Frontal cortex (tissue), 4 donors: Measurements from ENCODE around the gene DPF3. TPM values are rescaled to one million over a fixed set of nuclear protein-coding genes. Genes with fewer than 3 reads are reported as not detected.

Source experiments
- DNase-seq, 2 donors: peaks; one replicate each; pipeline ENCODE4 v3.0.0; 2012; ENCODE audit warnings: low spot score in 2 of 2
- FAIRE-seq: peaks from 2 replicates; lab custom pipeline; 2012; peaks lifted over from hg19 to GRCh38; lab: Jason Lieb, UNC
- total RNA-seq: library from RNA; depleted of rRNA; stranded (reverse); fragments of >200 nt; gene quantifications from one replicate; pipeline ENCODE4 v1.2.3, GENCODE V29; 2014
- donor health status: control.
- donor health status: control.
- donor health status: control.

DPF3 gene
- total RNA-seq, 1 donor from 2014 or later, result 5.7 TPM

DNA sequence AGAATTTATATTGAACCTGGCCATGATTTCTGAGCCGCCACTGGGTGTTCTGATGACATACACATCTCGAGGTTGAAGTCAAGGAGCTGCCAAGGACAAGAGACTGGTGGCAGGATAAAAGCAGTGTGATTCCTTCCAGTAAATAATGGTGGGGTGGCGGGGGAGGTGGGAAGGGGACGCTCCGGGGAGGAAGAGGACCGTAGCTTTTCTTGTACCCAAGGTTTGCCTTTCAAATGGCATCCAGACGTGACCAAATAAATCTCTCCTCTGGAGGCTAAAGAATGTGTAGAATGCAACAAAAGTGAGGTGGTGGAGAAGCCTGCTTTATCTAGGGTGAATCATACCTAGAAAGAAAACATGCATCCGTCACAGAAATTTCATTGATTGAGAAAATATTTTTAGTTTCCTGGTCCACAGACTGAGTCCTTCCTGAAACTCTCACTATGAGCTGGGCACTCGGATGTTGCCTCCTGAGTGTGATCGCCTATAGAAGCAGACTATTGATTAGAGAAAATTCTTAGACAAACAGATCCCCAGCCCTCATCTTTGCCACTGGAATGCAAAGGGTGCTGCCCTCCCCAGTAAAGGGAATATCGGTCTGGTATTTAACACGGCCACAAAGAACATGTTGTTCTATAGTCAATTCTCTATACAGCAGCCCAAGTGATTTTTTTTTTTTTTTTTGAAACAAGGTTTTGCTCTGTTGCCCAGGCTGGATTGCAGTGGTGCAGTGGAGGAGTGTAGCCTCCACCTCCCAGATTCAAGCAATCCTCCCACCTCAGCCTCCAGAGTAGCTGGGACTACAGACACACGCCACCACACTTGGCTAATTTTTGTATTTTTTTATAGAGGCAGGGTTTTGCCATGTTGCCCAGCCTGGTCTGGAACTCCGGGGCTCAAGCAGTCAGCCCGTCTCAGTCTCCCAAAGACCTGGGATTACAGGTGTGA is 112.1 kb downstream of the DPF3 start:
- DNase-seq (no peak), FAIRE-seq (no peak)

DNA sequence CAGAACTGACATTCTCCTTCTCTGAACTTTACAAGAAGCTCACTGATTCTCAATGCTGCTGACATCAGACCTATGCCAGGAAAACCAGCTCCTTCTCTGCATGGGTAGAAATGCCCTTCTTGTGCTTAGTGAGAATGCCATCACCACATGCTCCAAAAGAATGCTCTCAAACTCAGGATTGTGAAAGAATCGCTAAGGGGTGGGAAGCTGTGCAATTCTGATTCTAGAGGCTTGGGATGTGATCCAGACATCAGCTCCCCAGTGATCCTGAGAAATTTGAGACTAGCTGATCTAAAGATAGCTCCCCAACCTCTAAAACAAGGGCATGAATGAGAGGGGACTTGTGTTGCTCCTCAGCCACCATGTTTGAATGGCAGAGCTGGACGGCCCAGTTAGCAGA is 113.2 kb downstream of the DPF3 start:
- DNase-seq (no peak), FAIRE-seq (no peak)

DNA sequence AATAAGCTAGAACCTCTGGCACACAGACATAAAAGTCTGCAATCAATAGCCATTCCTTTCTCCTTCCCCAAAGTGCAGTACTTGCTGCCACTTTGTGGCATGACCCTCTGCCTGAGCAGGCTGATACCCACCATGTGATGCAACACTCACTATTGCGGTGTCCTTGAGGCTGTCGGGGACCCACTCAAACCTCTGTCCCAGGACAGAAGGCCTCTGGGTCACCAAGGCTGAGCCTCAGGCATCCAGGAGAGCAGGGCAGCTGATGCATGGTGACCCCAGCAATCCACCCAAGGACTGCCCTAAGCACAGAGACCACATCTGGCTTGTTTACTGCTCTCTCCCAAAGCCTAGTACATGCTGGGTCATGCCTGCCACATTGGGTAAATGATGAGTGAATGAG is 114.2 kb downstream of the DPF3 start:
- DNase-seq (no peak), FAIRE-seq (no peak)

DNA sequence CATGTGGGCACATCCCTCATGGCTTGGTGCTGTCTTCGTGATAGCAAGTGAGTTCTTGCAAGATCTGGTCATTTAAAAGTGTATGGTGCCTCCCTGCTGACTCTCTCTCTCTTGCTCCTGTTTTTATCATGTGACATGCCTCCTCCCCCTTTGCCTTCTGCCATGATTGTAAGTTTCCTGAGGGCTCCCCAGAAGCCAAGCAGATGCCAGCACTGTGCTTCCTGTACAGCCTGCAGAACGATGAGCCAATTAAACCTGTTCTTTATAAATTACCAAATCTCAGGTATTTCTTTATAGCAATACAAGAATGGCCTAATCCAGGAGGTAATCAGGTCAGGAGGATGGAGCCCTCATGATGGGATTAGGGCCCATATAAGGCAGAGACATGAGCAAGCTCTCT is 116.3 kb downstream of the DPF3 start:
- no peak for DNase-seq
- FAIRE-seq, result no peak

DNA sequence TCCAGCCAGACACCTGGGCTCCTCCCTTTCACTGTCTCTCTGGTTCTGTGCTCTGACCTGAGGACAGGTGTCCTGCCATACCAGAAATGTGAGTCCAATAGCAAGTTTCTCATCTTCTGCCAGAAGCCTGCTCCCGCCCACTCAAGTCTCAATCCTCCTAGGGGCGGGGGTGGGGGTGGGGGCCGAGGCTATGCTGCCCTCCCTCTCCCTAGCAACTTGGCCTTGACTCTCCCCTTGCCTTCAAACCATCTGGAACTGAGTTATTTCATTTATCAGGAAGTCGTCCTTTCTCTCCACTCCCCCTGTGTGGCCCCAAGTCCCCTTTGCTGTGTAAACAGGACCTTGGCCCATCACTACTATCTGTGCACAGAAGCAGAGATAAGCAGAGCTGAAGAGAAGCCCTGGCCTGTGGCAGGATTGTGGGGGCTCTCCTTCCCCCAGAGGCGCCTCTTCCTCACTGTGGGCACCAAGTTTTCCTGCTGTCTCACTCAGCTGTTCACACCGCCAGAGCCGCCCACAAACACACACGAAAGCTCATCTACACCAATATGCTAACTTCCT is 117.1 kb downstream of the DPF3 start:
- FAIRE-seq (no peak), DNase-seq (no peak)

DNA sequence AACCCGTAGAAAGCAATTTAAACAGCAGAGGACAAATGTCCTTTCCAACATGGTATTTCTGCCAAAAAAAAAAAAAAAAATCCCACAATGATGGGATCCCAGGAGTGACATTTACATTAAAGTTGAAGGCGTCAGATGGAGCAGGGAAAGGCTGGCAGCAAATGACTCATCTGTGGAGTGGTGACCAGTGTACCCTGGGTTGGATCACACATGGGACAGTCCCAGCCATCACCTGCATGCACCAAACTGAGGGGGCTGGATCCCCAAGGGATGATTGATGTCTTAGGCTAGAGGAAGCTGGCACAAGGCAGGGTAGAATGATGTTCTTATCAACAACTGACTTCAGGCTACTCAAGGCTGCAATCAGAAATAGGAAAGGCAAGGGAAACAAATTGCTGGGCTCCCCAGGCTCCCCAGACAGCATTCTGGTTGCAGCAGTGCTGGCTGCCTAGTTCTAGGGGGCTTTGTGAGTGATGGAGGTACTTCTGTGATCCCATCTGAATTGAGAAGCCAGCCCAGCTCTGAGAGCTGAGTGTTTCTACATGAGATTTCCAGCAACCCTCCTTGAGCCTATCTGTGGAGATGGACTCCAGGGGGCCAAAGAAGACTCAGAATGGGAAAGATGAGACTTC is 117.9 kb downstream of the DPF3 start:
- DNase-seq (no peak), FAIRE-seq (no peak)

DNA sequence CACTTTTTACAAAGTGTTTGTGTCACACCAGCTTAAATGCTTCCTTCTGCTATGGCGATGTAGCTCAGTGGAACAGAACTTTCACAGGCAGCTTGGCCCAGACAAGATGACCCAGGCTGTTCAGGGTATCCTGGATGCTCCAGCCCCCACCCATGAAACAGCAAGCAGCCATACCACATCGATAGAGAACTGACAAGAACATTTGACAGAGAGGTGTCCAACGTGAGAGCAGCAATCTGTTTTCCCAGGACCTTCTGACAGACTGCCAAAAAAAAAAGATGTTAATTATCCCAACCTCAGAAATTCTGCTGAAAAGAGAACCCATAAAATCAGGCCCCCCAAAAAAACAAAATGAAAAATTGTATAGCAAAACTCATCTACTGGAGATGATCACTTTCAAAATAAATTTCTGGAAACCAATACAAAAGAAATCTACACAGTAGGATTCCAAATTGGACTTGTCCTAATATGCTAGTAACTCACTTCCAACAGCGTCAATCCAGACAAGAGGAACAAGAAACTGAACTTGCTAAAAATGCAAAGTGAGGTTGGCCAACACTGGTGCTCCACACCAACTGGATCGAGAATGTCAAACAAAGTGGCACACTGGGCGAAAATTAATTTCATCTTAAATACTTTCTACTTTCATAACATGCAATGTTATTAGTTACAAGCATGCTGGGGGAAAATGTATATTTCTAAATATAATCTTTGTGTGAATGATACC is 118.8 kb downstream of the DPF3 start:
- DNase-seq (no peak), FAIRE-seq (no peak)

DNA sequence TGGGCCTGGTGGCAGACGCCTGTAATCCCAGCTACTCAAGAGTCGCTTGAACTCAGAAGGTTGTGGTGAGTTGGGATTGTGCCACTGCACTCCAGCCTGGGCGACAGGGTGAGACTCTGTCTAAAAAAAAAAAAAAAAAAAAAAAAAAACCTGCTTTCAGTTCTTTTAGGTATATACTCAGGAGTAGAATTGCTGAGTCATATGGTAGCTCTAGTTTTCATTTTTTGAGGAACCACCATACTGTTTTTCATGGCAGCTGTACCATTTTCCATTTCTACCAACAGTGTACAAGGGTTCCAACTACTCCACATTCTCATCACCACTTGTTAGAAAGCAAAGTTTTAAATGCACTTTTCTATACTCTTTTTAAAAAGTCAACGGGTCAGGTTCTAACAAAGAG is 119.8 kb downstream of the DPF3 start:
- FAIRE-seq, result no peak
- no peak for DNase-seq

DNA sequence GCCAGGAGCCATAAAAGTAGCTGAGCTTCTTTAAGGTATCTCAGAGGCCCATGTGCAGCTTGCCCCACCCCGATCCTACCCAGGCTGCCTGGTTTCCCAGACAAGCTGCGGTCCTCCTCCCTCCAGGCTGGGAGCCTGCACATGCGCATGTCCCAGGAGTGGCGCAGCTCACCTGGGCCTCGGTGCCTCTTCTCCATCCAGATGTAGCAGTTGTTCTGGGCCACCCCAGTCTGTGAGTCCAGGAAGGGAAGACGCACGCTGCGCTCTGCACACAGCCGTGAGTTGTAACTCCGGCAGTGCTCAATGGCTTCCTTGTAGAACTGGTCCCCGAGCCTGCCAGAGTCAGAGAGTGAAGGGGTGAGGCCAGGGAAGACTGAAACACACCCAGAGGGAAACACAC is 122.3 kb downstream of the DPF3 start:
- no peak for DNase-seq

DNA sequence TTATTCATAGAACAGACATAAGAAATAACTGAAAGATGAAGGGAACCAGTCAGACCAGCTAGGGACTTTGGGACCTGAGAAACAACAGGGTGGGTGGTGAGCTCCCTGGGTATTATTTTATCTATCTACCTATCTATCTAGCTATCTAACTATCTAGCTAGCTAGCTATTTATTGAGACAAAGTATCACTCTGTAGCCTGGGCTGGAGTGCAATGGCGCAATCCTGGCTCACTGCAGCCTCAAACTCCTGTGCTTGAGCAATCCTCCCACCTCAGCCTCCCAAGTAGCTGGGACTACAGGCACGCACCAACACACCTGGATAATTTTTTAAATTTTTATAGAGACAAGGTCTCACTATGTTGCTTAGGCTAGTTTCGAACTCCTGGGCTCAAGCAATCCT is 127.6 kb downstream of the DPF3 start:
- DNase-seq (no peak), FAIRE-seq (no peak)

More for the DNA sequence above, 122.3 kb downstream of the DPF3 start:
- FAIRE-seq, result no peak

DNA sequence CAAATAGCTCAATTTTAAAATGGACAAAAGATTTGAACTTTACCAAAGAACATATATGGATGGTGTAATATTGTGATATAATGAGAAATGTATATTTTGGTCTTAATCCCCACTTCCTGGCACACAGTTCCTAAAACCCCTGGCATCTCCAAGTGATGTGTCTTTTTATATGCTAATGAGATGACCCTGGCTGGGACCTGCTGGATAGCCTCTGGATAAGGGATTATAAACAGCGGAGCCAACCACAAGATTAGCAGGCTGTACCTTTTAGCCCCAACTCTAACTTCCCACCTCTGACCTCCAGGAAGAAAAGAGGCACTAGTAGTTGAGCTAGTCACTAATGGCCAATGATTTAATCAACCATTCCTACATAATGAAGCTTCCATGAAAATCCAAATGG is 130.0 kb downstream of the DPF3 start:
- DNase-seq (no peak), FAIRE-seq (no peak)

DNA sequence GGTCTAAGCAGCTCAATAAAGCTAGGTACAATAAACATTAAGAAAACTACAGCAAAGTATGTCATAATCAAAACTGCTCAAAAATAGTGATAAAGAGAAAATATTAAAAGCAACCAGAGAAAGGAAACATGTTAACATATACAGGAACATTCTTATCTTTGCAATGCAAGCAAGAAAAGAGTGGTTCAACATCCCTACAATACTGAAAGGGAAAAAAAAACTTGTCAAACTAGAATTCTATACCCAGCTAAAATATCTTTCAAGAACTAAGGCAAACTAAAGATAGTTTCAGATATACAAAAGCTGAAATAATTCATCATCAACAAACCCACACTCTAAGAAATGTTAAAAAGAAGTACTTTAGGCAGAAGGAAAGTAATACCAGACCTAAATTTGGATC is 134.2 kb downstream of the DPF3 start:
- FAIRE-seq (no peak), DNase-seq (no peak)

DNA sequence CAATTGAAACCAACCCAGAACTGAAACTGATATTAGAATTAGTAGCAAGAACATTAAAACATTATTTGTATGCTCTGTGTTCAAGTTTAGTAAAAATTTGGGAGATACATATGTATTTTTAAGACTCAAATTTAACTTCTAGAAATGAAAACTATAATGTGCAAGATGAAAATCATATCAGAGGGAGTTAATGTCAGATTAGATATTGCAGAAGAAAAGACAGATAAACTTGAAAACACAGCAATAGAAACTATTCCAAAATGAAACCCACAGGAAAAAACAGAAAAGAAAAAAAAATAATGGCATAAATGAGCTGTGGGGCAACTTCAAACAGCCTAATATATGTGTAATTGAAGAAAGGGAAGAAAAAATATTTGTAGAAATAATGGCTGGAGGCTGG is 134.9 kb downstream of the DPF3 start:
- DNase-seq (no peak), FAIRE-seq (no peak)

DNA sequence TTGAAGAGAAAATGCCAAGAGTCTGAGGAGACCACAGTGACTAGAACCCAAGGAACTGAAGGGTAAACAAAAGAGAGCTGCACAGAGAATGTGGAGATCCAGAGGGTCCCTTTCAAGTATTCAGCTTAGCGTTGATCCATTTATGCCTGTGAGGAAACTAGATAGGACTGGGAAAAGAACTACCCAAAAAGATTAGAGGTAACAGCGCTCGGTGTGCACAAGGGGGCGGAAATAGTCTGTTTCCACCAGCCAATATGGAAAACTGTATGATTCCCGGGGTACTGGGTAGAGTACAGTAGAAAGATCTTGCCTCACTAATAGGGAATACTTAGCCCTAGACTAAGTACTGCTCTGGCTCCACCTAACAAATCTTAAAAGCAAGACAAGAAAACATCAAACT is 135.5 kb downstream of the DPF3 start:
- FAIRE-seq (no peak), DNase-seq (no peak)

DNA sequence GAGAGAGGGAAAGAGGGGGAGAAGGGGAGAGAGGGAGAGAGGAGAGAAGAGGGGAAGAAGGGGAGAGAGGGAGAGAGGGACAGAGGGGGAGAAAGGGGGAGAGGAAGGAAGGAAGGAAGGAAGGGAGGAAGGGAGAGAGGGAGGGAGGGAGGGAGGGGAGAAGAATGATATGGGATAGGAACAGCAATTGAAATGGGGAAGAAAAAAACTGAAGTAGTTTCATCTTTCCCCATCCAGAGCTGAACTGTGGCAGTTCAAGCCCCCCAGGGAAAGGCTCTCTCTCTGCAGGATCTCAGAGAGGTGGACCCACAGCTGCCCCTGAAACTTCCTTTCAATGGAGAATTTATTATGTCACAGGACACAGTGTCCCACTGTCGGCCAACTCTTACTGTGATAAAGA is 136.9 kb downstream of the DPF3 start:
- FAIRE-seq, result no peak
- no peak for DNase-seq

DNA sequence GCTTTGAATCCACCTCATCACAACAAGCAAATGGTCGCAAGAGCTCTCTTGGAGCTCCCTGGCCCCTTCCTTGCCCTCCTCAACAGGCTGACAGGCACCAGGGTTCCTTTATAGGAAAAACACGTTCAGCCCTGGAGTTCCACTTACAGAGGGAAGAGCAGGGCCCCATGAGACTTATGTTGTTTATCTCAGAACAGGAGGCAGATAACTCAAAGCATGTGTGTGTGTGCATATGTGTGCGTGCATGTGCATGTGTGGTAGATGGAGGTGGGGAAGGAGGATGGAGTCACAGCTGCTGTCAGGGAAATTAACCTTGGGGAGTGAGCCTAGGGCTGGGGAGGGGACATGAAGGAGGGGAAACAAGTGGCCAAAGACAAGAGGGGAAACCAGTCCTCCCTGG is 138.1 kb downstream of the DPF3 start:
- FAIRE-seq (no peak), DNase-seq (no peak)

DNA sequence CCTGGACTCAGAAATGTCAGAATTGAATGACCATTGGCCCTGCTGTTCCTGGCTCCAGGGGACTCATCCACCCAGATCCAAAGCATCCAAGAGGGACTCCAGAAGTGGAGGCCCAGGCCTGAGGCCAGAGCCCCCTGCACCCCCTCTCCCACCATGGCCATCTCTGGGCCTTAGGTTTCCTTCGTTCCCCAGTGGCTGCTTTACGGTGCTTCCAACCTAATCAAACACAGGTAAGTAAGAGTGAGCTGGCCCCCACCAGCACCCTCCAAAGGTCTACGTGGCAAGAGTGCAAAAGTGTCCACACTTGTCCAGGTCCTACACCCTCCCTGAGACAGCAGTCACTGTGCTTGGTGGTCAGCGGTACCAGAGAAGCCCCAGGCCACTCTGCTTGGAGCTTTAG is 139.0 kb downstream of the DPF3 start:
- no peak for FAIRE-seq
- DNase-seq, result no peak

DNA sequence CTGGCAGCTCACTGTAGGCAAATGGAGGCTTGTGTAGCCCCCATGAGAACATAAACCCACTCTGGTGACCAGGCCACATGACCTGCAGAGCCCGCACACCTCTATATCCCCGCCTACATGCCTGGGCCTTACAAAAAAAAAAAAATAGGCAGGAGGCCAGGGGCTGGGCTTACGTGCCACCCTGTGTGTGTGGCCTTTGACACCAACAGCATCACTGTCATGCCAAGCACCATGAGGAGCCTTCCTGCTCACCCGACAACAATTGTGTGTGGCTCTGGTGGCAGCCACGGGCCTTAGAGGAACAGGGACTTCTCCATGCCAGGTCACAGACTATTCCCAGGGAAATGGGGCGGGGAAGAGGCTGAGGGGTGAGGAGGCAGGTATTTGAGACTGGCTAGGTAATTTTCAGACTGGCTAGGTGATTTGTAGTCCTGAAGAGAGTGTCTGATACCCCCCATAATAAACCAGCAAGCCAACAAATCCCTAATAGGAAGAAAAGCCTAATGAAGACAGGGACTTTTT is 140.0 kb downstream of the DPF3 start:
- DNase-seq (no peak), FAIRE-seq (no peak)

DNA sequence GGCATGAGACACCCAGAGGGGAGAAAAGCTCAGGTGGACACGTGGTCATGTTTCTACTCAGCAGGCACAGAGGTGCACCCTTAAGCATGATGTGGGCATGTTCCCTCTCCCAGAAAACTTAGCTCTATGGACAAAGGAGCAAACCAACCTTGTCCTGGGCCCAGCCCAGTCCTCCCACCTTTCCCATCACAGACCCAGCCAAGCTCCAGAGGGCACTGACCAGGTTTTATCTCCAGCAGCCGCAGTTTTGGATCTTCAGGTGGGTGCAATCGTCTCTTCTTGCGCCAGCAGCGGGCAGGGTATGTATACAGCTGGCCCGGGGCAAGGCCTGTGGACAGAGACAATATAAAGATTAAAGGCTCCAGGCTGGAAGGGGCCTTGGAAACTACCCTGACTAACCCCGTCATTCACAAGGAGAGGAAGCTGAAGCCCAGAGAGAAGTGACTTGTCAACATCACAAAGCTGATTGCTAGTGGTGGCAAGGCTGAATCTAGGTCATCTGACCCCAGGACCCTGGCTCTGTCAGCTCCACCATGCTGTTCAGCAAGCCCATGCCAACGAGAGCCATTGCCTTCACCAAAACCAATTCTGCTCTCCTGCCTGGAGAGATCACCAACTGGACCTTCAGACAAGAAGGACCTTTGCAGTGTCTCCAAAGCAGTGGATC is 140.7 kb downstream of the DPF3 start:
- FAIRE-seq (no peak), DNase-seq (no peak)

DNA sequence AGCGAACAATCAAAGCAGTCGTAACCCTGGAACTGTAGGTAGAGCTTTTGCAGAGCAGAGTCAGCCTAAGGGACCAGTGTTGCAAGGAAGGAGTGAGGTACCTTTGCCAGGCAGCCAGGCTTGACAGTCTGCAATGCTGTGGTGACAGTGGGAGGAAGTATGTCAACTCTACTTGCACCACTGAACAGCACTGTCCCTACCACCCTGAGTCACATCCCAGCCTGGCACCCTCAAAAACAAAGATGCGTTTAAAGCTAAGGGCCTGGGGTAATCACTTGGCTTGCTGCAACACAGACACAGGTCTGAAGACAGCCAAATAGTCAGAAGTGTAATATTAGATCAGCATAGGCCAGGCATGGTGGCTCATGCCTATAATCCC is 141.9 kb downstream of the DPF3 start:
- FAIRE-seq (no peak), DNase-seq (no peak)
